ENCODE measurements around the gene MS4A6A.
A peak's percentile ranks its signal among the peaks of the same experiment; 100 is the strongest.

Gene MS4A6A

GRCh38 chr11:60172011-60172410, 10.9 kb downstream of the MS4A6A start:
- no peak overlapping the region for H3K27ac ChIP-seq
- no peak for TF ChIP-seq ZFX (IDR thresholded peaks at IDR 0.05; ENCODE audit: borderline replicate concordance)
- TF ChIP-seq, protein P1, sequence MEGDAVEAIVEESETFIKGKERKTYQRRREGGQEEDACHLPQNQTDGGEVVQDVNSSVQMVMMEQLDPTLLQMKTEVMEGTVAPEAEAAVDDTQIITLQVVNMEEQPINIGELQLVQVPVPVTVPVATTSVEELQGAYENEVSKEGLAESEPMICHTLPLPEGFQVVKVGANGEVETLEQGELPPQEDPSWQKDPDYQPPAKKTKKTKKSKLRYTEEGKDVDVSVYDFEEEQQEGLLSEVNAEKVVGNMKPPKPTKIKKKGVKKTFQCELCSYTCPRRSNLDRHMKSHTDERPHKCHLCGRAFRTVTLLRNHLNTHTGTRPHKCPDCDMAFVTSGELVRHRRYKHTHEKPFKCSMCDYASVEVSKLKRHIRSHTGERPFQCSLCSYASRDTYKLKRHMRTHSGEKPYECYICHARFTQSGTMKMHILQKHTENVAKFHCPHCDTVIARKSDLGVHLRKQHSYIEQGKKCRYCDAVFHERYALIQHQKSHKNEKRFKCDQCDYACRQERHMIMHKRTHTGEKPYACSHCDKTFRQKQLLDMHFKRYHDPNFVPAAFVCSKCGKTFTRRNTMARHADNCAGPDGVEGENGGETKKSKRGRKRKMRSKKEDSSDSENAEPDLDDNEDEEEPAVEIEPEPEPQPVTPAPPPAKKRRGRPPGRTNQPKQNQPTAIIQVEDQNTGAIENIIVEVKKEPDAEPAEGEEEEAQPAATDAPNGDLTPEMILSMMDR (IDR thresholded peaks at IDR 0.05), result no peak

DNA sequence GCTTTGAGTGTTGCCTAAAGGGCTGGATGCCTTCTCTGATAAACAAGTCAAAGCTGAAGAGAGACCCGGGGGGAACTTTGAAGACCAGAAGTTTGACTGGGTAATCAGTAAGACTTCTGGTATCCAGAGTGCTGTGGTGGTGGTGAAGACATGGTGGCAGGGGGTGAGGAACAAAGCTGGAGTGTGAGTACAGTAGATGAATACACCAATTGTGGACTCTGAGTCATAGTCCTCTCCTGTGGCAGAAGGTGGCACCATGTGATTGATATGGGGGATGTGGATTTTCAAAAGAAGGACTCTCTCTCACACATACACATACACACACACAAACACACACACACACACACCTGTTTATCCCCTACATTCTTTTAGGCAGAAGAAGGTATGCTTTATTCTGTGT, 12.3 kb downstream of the MS4A6A start:
- TF ChIP-seq ZFX (IDR thresholded peaks at IDR 0.05; ENCODE audit: borderline replicate concordance), result no peak
- TF ChIP-seq, protein P1 (IDR thresholded peaks at IDR 0.05), result no peak
- no peak overlapping the region for H3K27ac ChIP-seq

GRCh38 chr11:60169264-60169915, 13.5 kb downstream of the MS4A6A start:
- H3K27ac ChIP-seq, result no peak overlapping the region
- TF ChIP-seq ZFX (IDR thresholded peaks at IDR 0.05; ENCODE audit: borderline replicate concordance), result no peak
- TF ChIP-seq, protein P1 (IDR thresholded peaks at IDR 0.05), result peak; percentile 42

GRCh38 chr11:60168306-60168705, 14.6 kb downstream of the MS4A6A start:
- TF ChIP-seq, protein P1 (IDR thresholded peaks at IDR 0.05), result no peak
- TF ChIP-seq ZFX (IDR thresholded peaks at IDR 0.05; ENCODE audit: borderline replicate concordance), result no peak

DNA sequence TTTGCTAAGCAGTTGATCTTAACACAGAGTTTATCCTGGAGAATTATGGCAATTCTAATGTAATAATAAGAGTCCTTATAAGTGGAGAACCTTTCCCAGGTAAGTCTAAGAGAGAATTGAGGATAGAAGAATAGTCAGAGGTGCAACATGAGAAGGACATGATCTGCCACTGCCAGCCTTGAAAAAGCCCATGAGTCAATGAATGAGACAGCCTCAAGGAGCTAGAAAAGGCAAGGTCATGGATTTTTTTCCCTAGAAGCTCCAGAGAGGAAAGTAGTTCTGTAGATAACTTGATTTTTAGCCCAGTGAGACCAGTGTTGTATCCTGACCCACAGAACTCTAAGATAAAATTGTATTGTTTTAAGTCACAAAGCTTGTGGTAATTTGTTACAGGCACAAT, 16.9 kb downstream of the MS4A6A start:
- no peak overlapping the region for H3K27ac ChIP-seq
- TF ChIP-seq, protein P1 (IDR thresholded peaks at IDR 0.05), result no peak
- TF ChIP-seq ZFX (IDR thresholded peaks at IDR 0.05; ENCODE audit: borderline replicate concordance), result no peak

More at GRCh38 chr11:60168306-60168705, 14.6 kb downstream of the MS4A6A start:
- H3K27ac ChIP-seq, result no peak overlapping the region

DNA sequence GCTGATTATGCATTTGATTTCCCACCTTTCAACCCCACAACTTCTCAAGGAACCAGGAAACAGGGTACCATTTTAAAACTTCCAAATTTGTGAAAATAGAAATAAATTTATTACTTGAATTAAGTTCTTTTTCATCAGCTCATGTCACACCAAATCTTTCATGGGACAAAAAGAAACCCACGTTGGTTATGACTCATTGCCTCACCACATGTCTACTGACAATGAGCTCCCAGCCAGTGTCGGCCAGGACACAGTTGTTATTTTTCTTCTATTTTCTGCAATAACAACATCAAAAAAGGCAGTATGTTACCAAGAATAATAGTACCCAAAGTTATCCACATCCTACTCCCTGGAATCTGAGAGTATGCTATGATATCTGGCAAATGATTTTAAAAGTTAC, 17.3 kb downstream of the MS4A6A start:
- H3K27ac ChIP-seq, result no peak overlapping the region
- TF ChIP-seq ZFX (IDR thresholded peaks at IDR 0.05; ENCODE audit: borderline replicate concordance), result no peak
- TF ChIP-seq, protein P1 (IDR thresholded peaks at IDR 0.05), result no peak

GRCh38 chr11:60164550-60165075, 18.3 kb downstream of the MS4A6A start:
- TF ChIP-seq, protein P1 (IDR thresholded peaks at IDR 0.05), result no peak
- no peak for TF ChIP-seq ZFX (IDR thresholded peaks at IDR 0.05; ENCODE audit: borderline replicate concordance)
- H3K27ac ChIP-seq, result no peak overlapping the region
